Measurements from ENCODE around the gene AQP2. TPM values are rescaled to one million over a fixed set of nuclear protein-coding genes. Genes with fewer than 3 reads are reported as not detected.

Gene AQP2
- total RNA-seq, 4 donors from 2014 or later: 0.12 TPM; not detected in 3

DNA sequence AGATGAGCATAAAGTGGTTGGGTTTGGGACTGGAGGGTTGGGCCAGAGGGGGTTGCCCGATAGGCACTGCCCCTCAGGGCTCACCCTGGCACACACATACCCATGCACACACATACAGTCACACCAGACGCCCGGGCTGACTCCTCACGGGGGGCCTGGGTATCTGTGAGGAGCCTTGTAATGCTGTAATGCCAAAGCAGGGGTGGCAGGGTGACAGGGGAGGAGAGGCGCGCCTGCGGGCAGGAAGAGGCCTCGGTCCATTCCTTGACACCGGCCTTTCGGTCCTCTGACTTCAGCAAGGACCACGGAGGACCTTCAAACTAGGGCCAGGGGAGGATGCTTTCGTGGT is 47.2 kb upstream of the AQP2 start:
- Histone ChIP-seq H3K36me3 (no peaks in the 10 kb centered on the region), H3K9me3 (no peaks in the 10 kb centered on the region), H3K27ac (peak overlapping the region in 3 of 4 donors; percentile 65 to 71 (median 69)), H3K4me1 (peaks cover 0 to 20% (median 2%) of the 10 kb centered on the region in 3 donors), H3K4me3 (peak overlapping the region in 1 of 2 donors; percentile 53), H3K27me3 (peaks cover 8% of the 10 kb centered on the region)
- WGBS, 2 donors (ENCODE audit: low coverage in 1 of 2): 37 to 100% methylated on average over 1 to 3 of the region's 12 CpGs
- TF ChIP-seq POLR2A (IDR thresholded peaks at IDR 0.05) (no peak), POLR2AphosphoS5 (IDR thresholded peaks at IDR 0.05) (no peak), EP300 (IDR thresholded peaks at IDR 0.05) (no peak)
- TF ChIP-seq, protein P1, sequence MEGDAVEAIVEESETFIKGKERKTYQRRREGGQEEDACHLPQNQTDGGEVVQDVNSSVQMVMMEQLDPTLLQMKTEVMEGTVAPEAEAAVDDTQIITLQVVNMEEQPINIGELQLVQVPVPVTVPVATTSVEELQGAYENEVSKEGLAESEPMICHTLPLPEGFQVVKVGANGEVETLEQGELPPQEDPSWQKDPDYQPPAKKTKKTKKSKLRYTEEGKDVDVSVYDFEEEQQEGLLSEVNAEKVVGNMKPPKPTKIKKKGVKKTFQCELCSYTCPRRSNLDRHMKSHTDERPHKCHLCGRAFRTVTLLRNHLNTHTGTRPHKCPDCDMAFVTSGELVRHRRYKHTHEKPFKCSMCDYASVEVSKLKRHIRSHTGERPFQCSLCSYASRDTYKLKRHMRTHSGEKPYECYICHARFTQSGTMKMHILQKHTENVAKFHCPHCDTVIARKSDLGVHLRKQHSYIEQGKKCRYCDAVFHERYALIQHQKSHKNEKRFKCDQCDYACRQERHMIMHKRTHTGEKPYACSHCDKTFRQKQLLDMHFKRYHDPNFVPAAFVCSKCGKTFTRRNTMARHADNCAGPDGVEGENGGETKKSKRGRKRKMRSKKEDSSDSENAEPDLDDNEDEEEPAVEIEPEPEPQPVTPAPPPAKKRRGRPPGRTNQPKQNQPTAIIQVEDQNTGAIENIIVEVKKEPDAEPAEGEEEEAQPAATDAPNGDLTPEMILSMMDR (IDR thresholded peaks at IDR 0.05): no peak
- no peak for ATAC-seq

GRCh38 chr12:49903700-49904423 is 46.7 kb upstream of the AQP2 start, which contains the start of gene FAIM2:
TSS of gene FAIM2 (minus strand) at chr12:49903900. CDS start at chr12:49903792, 108 bp downstream.
- 17% methylated on average over 1 to 8 of the region's 56 CpGs for WGBS, 2 donors (ENCODE audit: low coverage in 1 of 2)
- H3K27ac ChIP-seq: peak within 1 kb of the TSS in 3 of 4 donors; percentile 65 to 71 (median 69)

DNA sequence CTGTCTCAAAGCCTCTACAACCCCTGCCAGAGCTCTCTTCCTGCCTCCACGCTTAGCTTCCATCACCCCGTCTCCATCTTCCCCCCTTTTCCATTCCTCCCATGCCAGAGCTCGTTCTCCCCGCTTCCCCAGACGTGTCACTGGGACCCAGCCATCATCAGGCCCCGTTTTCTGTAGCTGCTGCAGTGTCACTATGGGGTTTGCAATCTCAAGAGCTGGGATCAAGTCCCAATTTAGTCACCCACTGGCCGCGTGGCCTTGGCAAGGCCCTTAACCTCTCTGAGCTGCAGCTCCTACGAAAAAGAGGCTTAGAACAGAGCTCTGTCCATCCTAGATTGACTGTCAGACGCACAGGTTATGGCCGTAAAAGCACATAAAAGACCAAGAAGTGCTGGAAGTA is 45.9 kb upstream of the AQP2 start:
- no peak overlapping the region for H3K4me3 ChIP-seq
- H3K4me1 ChIP-seq: peaks cover 0 to 20% (median 2%) of the 10 kb centered on the region in 3 donors
- ATAC-seq: no peak
- peak overlapping the region in 3 of 4 donors; percentile 65 to 71 (median 69) for H3K27ac ChIP-seq
- TF ChIP-seq EP300 (IDR thresholded peaks at IDR 0.05): no peak
- TF ChIP-seq, protein P1 (IDR thresholded peaks at IDR 0.05): no peak
- TF ChIP-seq POLR2A (IDR thresholded peaks at IDR 0.05): no peak
- TF ChIP-seq POLR2AphosphoS5 (IDR thresholded peaks at IDR 0.05): no peak
- no peaks in the 10 kb centered on the region for H3K9me3 ChIP-seq
- 78 to 87% methylated on average over 6 to 8 of the region's 11 CpGs for WGBS, 2 donors (ENCODE audit: low coverage in 1 of 2)
- H3K36me3 ChIP-seq: no peaks in the 10 kb centered on the region
- H3K27me3 ChIP-seq: peaks cover 8% of the 10 kb centered on the region

More at GRCh38 chr12:49903700-49904423, 46.7 kb upstream of the AQP2 start, which contains the start of gene FAIM2:
- Histone ChIP-seq H3K36me3 (no peaks in the 10 kb centered on the region), H3K27me3 (peaks cover 8% of the 10 kb centered on the region), H3K4me1 (peaks cover 0 to 20% (median 2%) of the 10 kb centered on the region in 3 donors), H3K4me3 (peak within 1 kb of the TSS; percentile 33 to 53), H3K9me3 (no peaks in the 10 kb centered on the region)
- TF ChIP-seq, protein P1 (IDR thresholded peaks at IDR 0.05): peak in 2 of 4 experiments; percentile 11 to 21
- TF ChIP-seq EP300 (IDR thresholded peaks at IDR 0.05) (no peak), POLR2A (IDR thresholded peaks at IDR 0.05) (no peak)
- ATAC-seq: peak; percentile 89

GRCh38 chr12:49905718-49906314 is 44.7 kb upstream of the AQP2 start:
- H3K4me3 ChIP-seq: no peak overlapping the region
- no peaks in the 10 kb centered on the region for H3K9me3 ChIP-seq
- 91 to 98% methylated on average over 6 to 7 of the region's 7 CpGs for WGBS, 2 donors (ENCODE audit: low coverage in 1 of 2)
- TF ChIP-seq, protein P1 (IDR thresholded peaks at IDR 0.05): no peak
- TF ChIP-seq EP300 (IDR thresholded peaks at IDR 0.05): no peak
- no peak for TF ChIP-seq POLR2AphosphoS5 (IDR thresholded peaks at IDR 0.05)
- no peak for TF ChIP-seq POLR2A (IDR thresholded peaks at IDR 0.05)
- peaks cover 0 to 20% (median 2%) of the 10 kb centered on the region in 3 donors for H3K4me1 ChIP-seq
- no peak overlapping the region for H3K27ac ChIP-seq
- H3K36me3 ChIP-seq: no peaks in the 10 kb centered on the region
- no peak for ATAC-seq
- no peaks in the 10 kb centered on the region for H3K27me3 ChIP-seq

Measured in gastroesophageal sphincter (tissue), 4 donors.